MCF 10A (cell line): ENCODE data around the gene AP5S1. TPM values are rescaled to one million over a fixed set of nuclear protein-coding genes. Genes with fewer than 3 reads are reported as not detected.
"Not testable (repeated sequence)": the region's sequence is repeated elsewhere in the genome, so short reads cannot be mapped to it uniquely, and the experiment has no call there.

Experiments
- BruUV-seq: library from RNA; stranded (reverse); fragments of 400-500 nt; replicated peaks from 2 replicates; lab custom pipeline; 2021; lab: Mats Ljungman, UMichigan
- CTCF ChIA-PET: fragments of 300-600 bp; sonication (Branson Sonifier 250); formaldehyde crosslinking; extraction: SDS; loops from one replicate; lab custom pipeline; 2021; ENCODE audit warnings: antibody characterized with exemption, inconsistent platforms; lab: Yijun Ruan, JAX
- POLR2A ChIA-PET: fragments of 300-600, 350-650 bp; sonication (Branson Sonifier 250); formaldehyde crosslinking; extraction: SDS; loops from one replicate; lab custom pipeline; 2020; ENCODE audit warnings: antibody characterized with exemption, inconsistent platforms; lab: Yijun Ruan, JAX
- DNase-seq: peaks from one replicate; pipeline ENCODE4 v3.0.0-alpha.2; 2018; ENCODE audit not compliant: unreplicated experiment
- H3K27ac Mint-ChIP-seq: one replicate; pipeline ENCODE4 v1.8.0; 2022; ENCODE audit warnings: mild to moderate bottlenecking, low read depth, mixed read lengths; ENCODE audit not compliant: unreplicated experiment
- H3K27me3 Mint-ChIP-seq: one replicate; pipeline ENCODE4 v1.8.0; 2022; ENCODE audit warnings: mixed read lengths; ENCODE audit not compliant: insufficient read depth, unreplicated experiment
- H3K36me3 Mint-ChIP-seq: one replicate; pipeline ENCODE4 v1.8.0; 2022; ENCODE audit warnings: mild to moderate bottlenecking, moderate library complexity, mixed read lengths; ENCODE audit not compliant: insufficient read depth, unreplicated experiment
- H3K4me1 Mint-ChIP-seq: one replicate; pipeline ENCODE4 v1.8.0; 2022; ENCODE audit warnings: mixed read lengths; ENCODE audit not compliant: insufficient read depth, unreplicated experiment
- H3K4me3 Mint-ChIP-seq: one replicate; pipeline ENCODE4 v1.8.0; 2022; ENCODE audit warnings: mild to moderate bottlenecking, moderate library complexity, mixed read lengths; ENCODE audit not compliant: unreplicated experiment
- H3K9me3 Mint-ChIP-seq: one replicate; pipeline ENCODE4 v1.8.0; 2022; ENCODE audit warnings: mixed read lengths; ENCODE audit not compliant: unreplicated experiment
- intact Hi-C: fragments of 100-400 bp; cut with micrococcal nuclease; formaldehyde crosslinking; loops from 2 replicates; pipeline ENCODE4 v1.14.1; 2022
- total RNA-seq: library from RNA; stranded (reverse); gene quantifications from 2 replicates; pipeline ENCODE4 v1.2.3, GENCODE V29; 2022
- TF ChIP-seq, protein P1 (sequence below): fragments of 200-600 bp; IDR thresholded peaks from one replicate; pipeline ENCODE4 v1.8.0; 2022; ENCODE audit warnings: antibody characterized with exemption, mild to moderate bottlenecking; ENCODE audit not compliant: unreplicated experiment

The AP5S1 gene
- total RNA-seq, 1 experiment from 2014 or later, result 19.2 TPM

DNA sequence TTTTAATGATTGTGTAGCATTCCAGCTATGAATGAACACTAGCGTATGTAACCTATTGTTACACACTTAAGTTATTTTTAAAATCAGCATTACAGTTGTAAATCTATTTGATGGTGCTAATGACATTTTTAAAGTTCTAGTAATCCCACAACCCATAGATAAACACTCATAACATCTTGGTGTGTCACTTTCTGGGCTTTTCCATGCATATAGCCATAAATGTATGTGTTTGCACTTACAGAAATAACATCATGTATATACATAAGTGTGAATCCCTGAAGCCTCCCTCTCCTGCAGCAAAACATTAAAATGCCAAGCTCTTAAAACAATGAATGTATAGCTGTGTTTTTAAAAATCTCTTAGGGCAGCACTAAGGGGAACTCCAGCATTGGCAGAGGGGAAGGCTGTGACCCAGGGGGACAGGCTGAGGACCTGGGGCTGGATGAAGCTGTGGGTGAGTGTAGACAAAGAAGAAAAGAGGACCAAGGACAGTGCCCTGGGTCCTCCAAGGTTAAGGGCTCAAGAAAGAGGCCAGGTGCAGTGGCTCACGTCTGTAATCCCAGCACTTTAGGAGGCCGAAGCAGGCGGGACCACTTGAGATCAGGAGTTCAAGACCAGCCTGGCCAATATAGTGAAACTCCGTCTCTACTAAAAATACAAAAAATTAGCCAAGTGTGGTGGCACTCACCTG lies 32.9 kb upstream of the AP5S1 start:
- CTCF ChIA-PET, result interaction anchor here (0.6 to 12.0 kb wide), 21 partner anchors 8 to 291 kb away, joined by 3 to 231 read pairs (median 4); partner anchors contain the start of genes ADISSP, AP5S1 and CDC25B
- Mint-ChIP-seq H3K27ac (no peak overlapping the region), H3K36me3 (peaks cover 21% of the 10 kb centered on the region), H3K4me3 (peak overlapping the region; percentile 76), H3K4me1 (peaks cover 33% of the 10 kb centered on the region), H3K27me3 (no peaks in the 10 kb centered on the region), H3K9me3 (no peaks in the 10 kb centered on the region)
- TF ChIP-seq, protein P1, sequence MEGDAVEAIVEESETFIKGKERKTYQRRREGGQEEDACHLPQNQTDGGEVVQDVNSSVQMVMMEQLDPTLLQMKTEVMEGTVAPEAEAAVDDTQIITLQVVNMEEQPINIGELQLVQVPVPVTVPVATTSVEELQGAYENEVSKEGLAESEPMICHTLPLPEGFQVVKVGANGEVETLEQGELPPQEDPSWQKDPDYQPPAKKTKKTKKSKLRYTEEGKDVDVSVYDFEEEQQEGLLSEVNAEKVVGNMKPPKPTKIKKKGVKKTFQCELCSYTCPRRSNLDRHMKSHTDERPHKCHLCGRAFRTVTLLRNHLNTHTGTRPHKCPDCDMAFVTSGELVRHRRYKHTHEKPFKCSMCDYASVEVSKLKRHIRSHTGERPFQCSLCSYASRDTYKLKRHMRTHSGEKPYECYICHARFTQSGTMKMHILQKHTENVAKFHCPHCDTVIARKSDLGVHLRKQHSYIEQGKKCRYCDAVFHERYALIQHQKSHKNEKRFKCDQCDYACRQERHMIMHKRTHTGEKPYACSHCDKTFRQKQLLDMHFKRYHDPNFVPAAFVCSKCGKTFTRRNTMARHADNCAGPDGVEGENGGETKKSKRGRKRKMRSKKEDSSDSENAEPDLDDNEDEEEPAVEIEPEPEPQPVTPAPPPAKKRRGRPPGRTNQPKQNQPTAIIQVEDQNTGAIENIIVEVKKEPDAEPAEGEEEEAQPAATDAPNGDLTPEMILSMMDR, result no peak
- POLR2A ChIA-PET, result interaction anchor here (1.0 to 5.2 kb wide), 13 partner anchors 8 to 103 kb away, joined by 3 to 61 read pairs (median 5); partner anchors contain the start of genes ADISSP, CDC25B and MAVS
- no peak for DNase-seq
- intact Hi-C loops, result loop anchor here (2.0 to 10.0 kb wide), 2 partner anchors 67 to 287 kb away; no protein-coding TSS in a partner anchor
- BruUV-seq, result no TSS peak

DNA sequence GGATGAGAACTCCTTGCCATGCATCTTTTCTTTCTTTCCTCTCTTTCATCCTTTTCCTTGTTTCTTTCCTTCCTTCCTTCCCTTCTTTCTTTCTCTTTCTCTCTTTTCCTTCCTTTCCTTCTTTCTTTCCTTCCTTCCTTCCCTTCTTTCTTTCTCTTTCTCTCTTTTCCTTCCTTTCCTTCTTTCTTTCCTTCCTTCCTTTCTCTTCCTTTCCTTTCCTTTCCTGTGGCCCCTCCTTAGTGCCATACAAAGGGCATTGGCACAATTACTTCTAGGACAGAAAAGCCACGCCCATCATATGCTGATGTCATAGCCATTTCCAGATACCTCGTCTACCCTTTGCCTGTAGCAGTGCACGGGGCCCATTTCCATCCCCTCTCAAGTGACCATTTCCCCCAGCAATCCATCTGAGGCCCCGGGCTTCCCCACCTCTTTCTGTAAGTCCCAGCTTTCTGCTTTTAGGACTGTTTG lies 31.6 kb upstream of the AP5S1 start:
- no peak for DNase-seq
- H3K36me3 Mint-ChIP-seq, result peaks cover 14% of the 10 kb centered on the region
- BruUV-seq, result no TSS peak
- peaks cover 28% of the 10 kb centered on the region for H3K4me1 Mint-ChIP-seq
- intact Hi-C loops, result loop anchor here (10.0 kb wide), 1 partner anchor 286 kb away; no protein-coding TSS in a partner anchor
- no peak overlapping the region for H3K4me3 Mint-ChIP-seq
- peak overlapping the region; percentile 25 for H3K27ac Mint-ChIP-seq
- CTCF ChIA-PET, result interaction anchor here (0.5 to 12.0 kb wide), 12 partner anchors 9 to 384 kb away, joined by 3 to 231 read pairs (median 4); partner anchors contain the start of gene AP5S1
- TF ChIP-seq, protein P1, result no peak
- POLR2A ChIA-PET, result interaction anchor here (0.6 to 5.2 kb wide), 4 partner anchors 20 to 71 kb away, joined by 3 to 61 read pairs (median 4); partner anchors contain the start of gene ADISSP
- H3K27me3 Mint-ChIP-seq, result no peaks in the 10 kb centered on the region
- no peaks in the 10 kb centered on the region for H3K9me3 Mint-ChIP-seq

DNA sequence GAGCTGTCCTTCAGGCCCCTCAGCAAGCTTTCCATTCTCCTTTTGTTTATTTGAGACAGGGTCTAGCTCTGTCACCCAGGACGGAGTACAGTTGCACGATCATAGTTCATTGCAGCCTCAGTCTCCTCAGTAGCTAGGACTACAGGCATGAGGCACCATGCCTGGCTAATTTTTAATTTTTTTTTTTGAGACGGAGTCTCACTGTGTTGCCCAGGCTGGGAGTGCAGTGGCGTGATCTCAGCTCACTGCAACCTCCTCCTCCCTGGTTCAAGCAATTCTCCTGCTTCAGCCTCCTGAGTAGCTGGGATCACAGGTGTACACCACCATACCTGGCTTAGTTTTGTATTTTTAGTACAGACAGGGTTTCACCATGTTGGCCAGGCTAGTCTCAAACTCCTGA lies 31.1 kb upstream of the AP5S1 start:
- Mint-ChIP-seq H3K36me3 (peaks cover 12% of the 10 kb centered on the region), H3K27ac (peak overlapping the region; percentile 25), H3K4me1 (peaks cover 25% of the 10 kb centered on the region)
- intact Hi-C loops, result loop anchor here (10.0 kb wide), 1 partner anchor 286 kb away; no protein-coding TSS in a partner anchor
- POLR2A ChIA-PET, result interaction anchor here (0.6 to 5.2 kb wide), 3 partner anchors 20 to 348 kb away, joined by 3 to 61 read pairs (median 3); partner anchors contain the start of gene ADISSP
- H3K9me3 Mint-ChIP-seq, BruUV-seq, H3K4me3 Mint-ChIP-seq, DNase-seq, H3K27me3 Mint-ChIP-seq: not testable (repeated sequence)
- CTCF ChIA-PET, result interaction anchor here (0.6 to 12.0 kb wide), 6 partner anchors 16 to 98 kb away, joined by 3 to 231 read pairs (median 5); partner anchors contain the start of gene AP5S1

DNA sequence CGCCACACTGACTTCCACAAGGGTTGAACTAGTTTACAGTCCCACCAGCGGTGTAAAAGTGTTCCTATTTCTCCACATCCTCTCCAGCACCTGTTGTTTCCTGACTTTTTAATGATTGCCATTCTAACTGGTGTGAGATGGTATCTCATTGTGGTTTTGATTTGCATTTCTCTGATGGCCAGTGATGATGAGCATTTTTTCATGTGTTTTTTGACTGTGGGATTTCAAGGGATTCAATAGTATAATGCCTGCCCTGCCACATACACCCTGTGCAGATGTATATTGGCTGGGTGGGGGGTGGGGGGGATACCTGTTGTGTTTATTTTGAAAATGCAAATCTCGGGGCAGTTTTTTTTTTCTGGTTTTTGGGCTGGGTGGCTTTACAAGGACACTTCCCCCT lies 26.2 kb upstream of the AP5S1 start:
- POLR2A ChIA-PET, result interaction anchor here (3.2 kb wide), 1 partner anchor 26 kb away, joined by 36 read pairs; the partner anchor contains the start of gene AP5S1
- H3K27ac Mint-ChIP-seq, intact Hi-C loops, H3K27me3 Mint-ChIP-seq, BruUV-seq, DNase-seq, H3K4me3 Mint-ChIP-seq, H3K9me3 Mint-ChIP-seq: not testable (repeated sequence)
- CTCF ChIA-PET, result interaction anchor here (0.9 to 2.0 kb wide), 2 partner anchors 9 to 24 kb away, joined by 3 to 5 read pairs; no protein-coding TSS in a partner anchor
- Mint-ChIP-seq H3K4me1 (peaks cover 18% of the 10 kb centered on the region), H3K36me3 (peaks cover 27% of the 10 kb centered on the region)
